Esophagus squamous epithelium (tissue), 4 donors: Measurements from ENCODE around the gene GRHL1.

Experiments used
- CTCF ChIP-seq, 6 experiments: fragments of 450-650 bp in 4 of 6; fragments of 200-600 bp in 2 of 6; sonication (generic) in 2 of 6; IDR thresholded peaks; one replicate each; pipeline ENCODE4 v1.5.1; 2016 to 2019; ENCODE audit warnings: antibody characterized with exemption in 6 of 6, mild to moderate bottlenecking in 4 of 6, moderate library complexity in 4 of 6
- POLR2A ChIP-seq, 4 donors: fragments of 450-650 bp; IDR thresholded peaks; one replicate each; pipeline ENCODE4 v1.6.1; 2017; ENCODE audit warnings: antibody characterized with exemption in 4 of 4, mild to moderate bottlenecking in 4 of 4, moderate library complexity in 3 of 4

DNA sequence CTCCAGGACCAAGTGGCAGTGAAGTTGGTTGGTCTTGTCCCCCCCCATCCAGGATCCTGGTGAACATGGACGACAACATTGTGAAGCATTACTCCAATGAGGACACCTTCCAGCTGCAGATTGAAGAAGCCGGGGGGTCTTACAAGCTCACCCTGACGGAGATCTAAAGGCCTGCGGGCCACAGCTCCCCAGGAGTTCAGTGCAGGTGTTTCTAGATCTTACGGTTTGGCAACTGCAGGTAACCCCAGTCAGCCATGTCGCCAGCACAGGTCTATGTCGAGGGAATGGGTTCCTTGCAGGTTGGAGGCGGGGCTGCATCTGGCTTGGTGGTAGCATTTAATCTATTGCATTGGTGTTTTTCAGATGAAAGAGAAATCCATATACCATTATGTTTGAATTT is 49.0 kb downstream of the GRHL1 start:
- TF ChIP-seq CTCF (IDR thresholded peaks at IDR 0.05) (no peak), POLR2A (IDR thresholded peaks at IDR 0.05) (no peak)
